Muscle layer of colon (tissue), 2 donors: ENCODE measurements around the gene CDK5.

ENCODE experiments used
- H3K27ac ChIP-seq: one replicate; pipeline ENCODE4 v1.7.0; 2013; ENCODE audit warnings: low read depth, mild to moderate bottlenecking, low read length, moderate library complexity
- H3K27me3 ChIP-seq, 2 donors: one replicate each; pipeline ENCODE4 v1.7.0; 2013; ENCODE audit warnings: low read length in 2 of 2, mild to moderate bottlenecking in 2 of 2; ENCODE audit not compliant: insufficient read depth in 2 of 2, control insufficient read depth in 1 of 2
- H3K36me3 ChIP-seq: one replicate; pipeline ENCODE4 v1.7.0; 2013; ENCODE audit warnings: mild to moderate bottlenecking, low read length; ENCODE audit not compliant: insufficient read depth
- H3K4me1 ChIP-seq: one replicate; pipeline ENCODE4 v1.7.0; 2013; ENCODE audit warnings: mild to moderate bottlenecking, low read length; ENCODE audit not compliant: insufficient read depth
- H3K4me3 ChIP-seq, 2 donors: one replicate each; pipeline ENCODE4 v1.7.0; 2013; ENCODE audit warnings: low read length in 2 of 2, low read depth in 1 of 2, mild to moderate bottlenecking in 1 of 2, moderate library complexity in 1 of 2
- H3K9ac ChIP-seq: one replicate; pipeline ENCODE4 v1.7.0; 2013; ENCODE audit warnings: low read length
- H3K9me3 ChIP-seq: one replicate; pipeline ENCODE4 v1.7.0; 2013; ENCODE audit warnings: mild to moderate bottlenecking, low read length
- donor health status: abdominal sarcoma.
- donor health status: Adenocarcinoma of cecum.

CDK5 gene

GRCh38 chr7:151057506-151057988 lies at the start of gene CDK5:
Gene CDK5, minus strand, starts transcription at chr7:151057897. Its CDS starts 49 bp downstream, at chr7:151057848.
- no peaks in the 10 kb centered on the region for H3K27me3 ChIP-seq
- H3K27ac ChIP-seq, result peak within 1 kb of the TSS; percentile 97
- peak within 1 kb of the TSS; percentile 88 for H3K9ac ChIP-seq
- H3K9me3 ChIP-seq, result no peaks in the 10 kb centered on the region
- H3K4me1 ChIP-seq, result peaks cover 42% of the 10 kb centered on the region
- peak within 1 kb of the TSS; percentile 44 to 97 for H3K4me3 ChIP-seq
- H3K36me3 ChIP-seq, result no peaks in the 10 kb centered on the region

GRCh38 chr7:151104411-151105235 lies 46.9 kb upstream of the CDK5 start:
- Histone ChIP-seq H3K27ac (no peak overlapping the region), H3K9ac (no peak overlapping the region)

GRCh38 chr7:151103973-151104372 lies 46.3 kb upstream of the CDK5 start:
- Histone ChIP-seq H3K4me1 (no peaks in the 10 kb centered on the region), H3K9me3 (no peaks in the 10 kb centered on the region), H3K27me3 (no peaks in the 10 kb centered on the region), H3K27ac (no peak overlapping the region), H3K4me3 (no peak overlapping the region), H3K36me3 (no peaks in the 10 kb centered on the region), H3K9ac (no peak overlapping the region)

More at GRCh38 chr7:151104411-151105235, 46.9 kb upstream of the CDK5 start:
- H3K4me1 ChIP-seq, result peaks cover 5% of the 10 kb centered on the region
- H3K36me3 ChIP-seq, result no peaks in the 10 kb centered on the region
- H3K9me3 ChIP-seq, result no peaks in the 10 kb centered on the region
- H3K4me3 ChIP-seq, result no peak overlapping the region
- no peaks in the 10 kb centered on the region for H3K27me3 ChIP-seq

GRCh38 chr7:151102991-151103390 lies 45.3 kb upstream of the CDK5 start:
- H3K4me1 ChIP-seq, result no peaks in the 10 kb centered on the region
- no peaks in the 10 kb centered on the region for H3K27me3 ChIP-seq
- no peaks in the 10 kb centered on the region for H3K36me3 ChIP-seq
- no peaks in the 10 kb centered on the region for H3K9me3 ChIP-seq
- no peak overlapping the region for H3K27ac ChIP-seq
- no peak overlapping the region for H3K4me3 ChIP-seq
- no peak overlapping the region for H3K9ac ChIP-seq

GRCh38 chr7:151101621-151102396 lies 44.1 kb upstream of the CDK5 start:
- Histone ChIP-seq H3K27ac (no peak overlapping the region), H3K4me1 (no peaks in the 10 kb centered on the region), H3K36me3 (no peaks in the 10 kb centered on the region), H3K9me3 (no peaks in the 10 kb centered on the region), H3K4me3 (no peak overlapping the region), H3K27me3 (no peaks in the 10 kb centered on the region), H3K9ac (no peak overlapping the region)

GRCh38 chr7:151100921-151101320 lies 43.2 kb upstream of the CDK5 start:
- Histone ChIP-seq H3K4me1 (no peaks in the 10 kb centered on the region), H3K27ac (no peak overlapping the region), H3K9me3 (no peaks in the 10 kb centered on the region), H3K4me3 (no peak overlapping the region), H3K27me3 (no peaks in the 10 kb centered on the region), H3K36me3 (no peaks in the 10 kb centered on the region), H3K9ac (no peak overlapping the region)

GRCh38 chr7:151099486-151100211 lies 42.0 kb upstream of the CDK5 start:
- Histone ChIP-seq H3K9ac (no peak overlapping the region), H3K27ac (no peak overlapping the region)

GRCh38 chr7:151095828-151096475 lies 38.3 kb upstream of the CDK5 start:
- no peaks in the 10 kb centered on the region for H3K9me3 ChIP-seq
- no peak overlapping the region for H3K27ac ChIP-seq
- H3K4me1 ChIP-seq, result peaks cover 15% of the 10 kb centered on the region
- H3K4me3 ChIP-seq, result no peak overlapping the region
- no peaks in the 10 kb centered on the region for H3K27me3 ChIP-seq
- no peaks in the 10 kb centered on the region for H3K36me3 ChIP-seq
- H3K9ac ChIP-seq, result no peak overlapping the region

More at GRCh38 chr7:151099486-151100211, 42.0 kb upstream of the CDK5 start:
- Histone ChIP-seq H3K4me3 (no peak overlapping the region), H3K36me3 (no peaks in the 10 kb centered on the region), H3K27me3 (no peaks in the 10 kb centered on the region), H3K9me3 (no peaks in the 10 kb centered on the region), H3K4me1 (no peaks in the 10 kb centered on the region)

- no peaks in the 10 kb centered on the region for H3K9me3 ChIP-seq
- no peak overlapping the region for H3K9ac ChIP-seq
- no peaks in the 10 kb centered on the region for H3K36me3 ChIP-seq
- no peak overlapping the region for H3K4me3 ChIP-seq
- H3K27me3 ChIP-seq, result no peaks in the 10 kb centered on the region
- no peak overlapping the region for H3K27ac ChIP-seq
- peaks cover 21% of the 10 kb centered on the region for H3K4me1 ChIP-seq
Observed at GRCh38 chr7:151095123-151095797, 37.6 kb upstream of the CDK5 start.

- H3K9ac ChIP-seq, result no peak overlapping the region
- H3K4me1 ChIP-seq, result peaks cover 27% of the 10 kb centered on the region
- H3K4me3 ChIP-seq, result no peak overlapping the region
- no peaks in the 10 kb centered on the region for H3K27me3 ChIP-seq
- no peak overlapping the region for H3K27ac ChIP-seq
- H3K36me3 ChIP-seq, result no peaks in the 10 kb centered on the region
- no peaks in the 10 kb centered on the region for H3K9me3 ChIP-seq
Observed at GRCh38 chr7:151094675-151095074, 37.0 kb upstream of the CDK5 start.
